Right lobe of liver (tissue), 4 donors: Measurements from ENCODE around the gene CPT1A.

ENCODE experiments used
- CTCF ChIP-seq, 4 donors: fragments of 200-600 bp in 3 of 4; fragments of 450-650 bp in 1 of 4; IDR thresholded peaks; one replicate each; pipeline versions ENCODE4 v1.5.1 to v1.8.0; 2016 to 2022; ENCODE audit warnings: antibody characterized with exemption in 4 of 4, mild to moderate bottlenecking in 2 of 4
- POLR2A ChIP-seq: fragments of 450-650 bp; IDR thresholded peaks from one replicate; pipeline ENCODE4 v1.6.1; 2017; ENCODE audit warnings: antibody characterized with exemption, mild to moderate bottlenecking
- donor health status: DM: no; HTN: no; CAD: no.
- donor health status: DM: no; HTN: no; CAD: no.
- donor health status: DM: no; HTN: yes; CAD: no.

- TF ChIP-seq POLR2A (no peak), CTCF (IDR thresholded peaks at IDR 0.05) (no peak)
Observed at GRCh38 chr11:68857037-68857586, 15.4 kb upstream of the CPT1A start.
